ENCODE results near the gene CCDC83.
"Not testable (repeated sequence)": the region's sequence is repeated elsewhere in the genome, so short reads cannot be mapped to it uniquely, and the experiment has no call there.

CCDC83 gene

DNA sequence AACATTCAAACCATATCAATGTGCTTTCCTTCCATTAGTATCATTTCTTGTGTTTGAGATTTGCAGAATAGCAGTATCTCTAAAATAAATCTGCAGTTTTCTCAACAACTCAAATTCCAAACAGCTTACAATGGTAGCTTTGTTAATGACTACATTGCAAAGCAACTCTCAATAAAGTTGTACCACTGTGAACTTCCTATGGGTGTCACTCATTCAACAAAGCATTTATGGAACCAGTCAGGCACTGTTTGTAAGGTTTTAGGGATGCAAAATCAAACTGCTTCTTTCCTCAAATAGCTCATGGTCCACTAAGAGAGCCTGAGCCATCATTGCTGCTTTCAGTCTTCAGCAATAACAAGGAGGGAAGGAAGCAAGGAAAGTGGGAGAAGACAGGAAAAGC lies 91.0 kb downstream of the CCDC83 start:
- DNase-seq: no peak

DNA sequence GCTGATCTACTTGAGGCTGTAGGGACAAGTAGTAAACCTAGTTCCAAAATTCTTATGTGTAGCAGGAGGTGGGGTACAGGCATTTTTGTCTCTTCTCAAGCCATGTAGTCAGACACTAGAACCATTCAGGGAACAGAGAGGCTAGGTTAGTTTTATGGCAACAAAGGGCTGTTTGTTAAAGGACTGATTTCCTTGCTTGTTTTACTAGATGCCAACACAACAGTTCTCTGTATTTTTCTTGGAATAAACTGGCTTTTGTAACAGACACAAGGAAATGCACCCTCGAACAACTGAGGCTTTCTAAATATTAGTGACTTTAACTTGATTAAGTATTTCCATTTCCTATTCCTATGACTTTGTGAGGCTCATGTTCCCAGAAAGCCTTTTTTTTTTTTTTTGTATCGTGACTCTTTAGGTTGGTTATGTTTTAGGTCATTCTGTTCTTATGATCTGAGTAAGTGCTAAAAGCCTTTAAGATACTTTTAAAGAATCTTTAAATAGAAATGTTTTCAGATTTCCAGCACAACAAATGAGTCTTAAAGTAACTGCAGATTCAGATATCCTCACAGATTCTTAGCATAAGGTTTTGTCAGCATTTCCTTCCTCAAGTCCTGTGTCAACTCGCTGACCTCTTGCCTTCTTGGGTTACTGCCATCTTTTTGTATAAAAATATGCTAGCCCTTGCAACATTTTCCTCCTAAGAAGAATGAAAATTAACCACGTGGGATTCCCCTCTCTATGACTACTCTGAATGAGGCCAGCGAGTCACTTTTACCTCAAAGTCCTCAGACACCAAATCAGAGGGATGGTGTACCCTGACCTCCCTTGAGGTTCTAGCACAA lies 92.5 kb downstream of the CCDC83 start:
- DNase-seq: no peak

GRCh38 chr11:85948884-85949283 lies 93.7 kb downstream of the CCDC83 start:
- DNase-seq: no peak

DNA sequence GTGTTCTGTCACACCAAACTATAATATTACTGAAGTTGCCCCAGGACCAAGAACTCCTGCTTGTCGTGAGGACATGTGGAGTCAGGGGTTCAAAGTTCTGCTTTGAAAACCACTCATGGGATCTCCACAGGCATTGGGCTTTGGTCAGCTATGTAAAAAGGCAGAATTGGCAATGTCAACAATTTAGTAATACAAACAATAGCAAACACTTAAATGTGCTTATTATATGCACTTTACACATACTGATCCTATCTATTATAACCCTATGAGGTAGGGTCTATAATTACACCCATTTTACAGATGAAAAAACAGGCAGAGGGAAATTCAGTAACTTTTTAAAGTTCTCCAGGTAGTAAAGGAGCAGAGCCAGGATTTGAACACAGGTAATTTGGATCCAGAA lies 94.6 kb downstream of the CCDC83 start:
- DNase-seq: no peak

DNA sequence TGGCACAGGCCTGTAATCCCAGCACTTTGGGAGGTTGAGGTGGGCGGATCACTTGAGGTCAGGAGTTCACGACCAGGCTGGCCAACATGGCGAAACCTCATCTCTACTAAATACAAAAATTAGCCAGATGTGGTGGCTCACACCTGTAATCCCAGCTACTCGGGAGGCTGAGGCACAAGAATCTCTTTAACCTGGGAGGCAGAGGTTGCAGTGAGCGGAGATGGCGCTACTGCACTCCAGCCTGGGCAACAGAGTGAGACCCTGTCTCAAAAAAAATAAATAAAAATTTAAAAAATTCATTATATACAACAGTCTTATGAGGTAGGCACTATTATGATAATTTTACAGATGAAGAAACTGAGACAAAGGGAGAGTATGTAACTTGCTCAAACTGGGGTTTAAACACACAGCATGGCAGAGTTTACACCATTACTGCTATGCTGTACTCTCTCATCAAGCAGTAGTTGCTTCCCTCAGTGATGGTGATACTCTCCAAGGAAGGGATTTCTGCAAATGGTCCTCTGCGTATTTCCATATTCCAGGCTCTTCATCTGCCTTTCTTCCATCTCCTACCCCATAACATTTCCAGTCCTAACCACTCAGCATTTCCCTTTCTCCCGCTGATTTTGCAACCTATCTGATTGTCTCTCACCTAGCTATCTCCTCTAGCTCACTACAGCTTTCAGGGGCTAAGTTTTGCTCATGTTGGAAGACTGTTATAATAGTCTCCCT lies 95.3 kb downstream of the CCDC83 start:
- DNase-seq: no peak

- no peak for DNase-seq
Observed at GRCh38 chr11:85951049-85951405, 95.8 kb downstream of the CCDC83 start.

- no peak for DNase-seq
Observed at GRCh38 chr11:85951428-85952107, 96.4 kb downstream of the CCDC83 start.

DNA sequence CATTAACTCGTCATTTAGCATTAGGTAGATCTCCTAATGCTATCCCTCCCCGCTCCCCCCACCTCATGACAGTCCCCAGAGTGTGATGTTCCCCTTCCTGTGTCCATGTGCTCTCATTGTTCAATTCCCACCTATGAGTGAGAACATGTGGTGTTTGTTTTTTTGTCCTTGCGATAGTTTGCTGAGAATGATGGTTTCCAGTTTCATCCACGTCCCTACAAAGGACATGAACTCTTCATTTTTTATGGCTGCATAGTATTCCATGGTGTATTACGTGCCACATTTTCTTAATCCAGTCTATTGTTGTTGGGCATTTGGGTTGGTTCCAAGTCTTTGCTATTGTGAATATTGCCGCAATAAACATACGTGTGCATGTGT lies 96.9 kb downstream of the CCDC83 start:
- not testable (repeated sequence) for DNase-seq

DNA sequence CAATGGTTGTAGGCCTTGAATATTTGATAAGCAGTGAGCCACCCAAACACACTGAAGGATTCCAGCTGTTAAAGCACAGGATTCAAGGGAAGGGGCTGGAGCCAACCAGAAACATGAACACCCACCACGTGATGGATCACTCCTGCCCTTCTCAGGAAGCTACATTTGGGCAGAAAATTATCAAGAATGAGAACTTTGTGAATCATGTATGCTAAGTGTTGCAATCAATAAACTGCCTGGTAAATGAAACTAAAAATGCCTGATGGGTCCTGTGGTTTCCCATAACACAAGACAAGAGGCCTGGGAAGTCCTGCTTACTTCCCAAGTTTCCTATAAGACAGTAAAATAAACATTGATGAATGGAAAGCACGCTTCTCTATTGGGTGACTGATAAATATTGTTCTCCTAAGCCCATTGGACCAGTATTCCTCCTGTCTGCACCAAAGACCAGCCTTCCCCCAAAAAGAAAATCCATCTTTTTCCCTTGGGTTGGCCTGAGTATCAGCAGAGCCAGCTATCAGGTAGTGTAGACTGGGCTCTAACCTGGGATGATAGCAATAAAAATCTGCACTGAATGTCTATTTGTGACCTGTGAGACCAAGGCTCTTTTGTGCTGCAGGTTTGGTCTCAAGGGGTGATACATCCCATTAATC lies 98.4 kb downstream of the CCDC83 start:
- DNase-seq: no peak

DNA sequence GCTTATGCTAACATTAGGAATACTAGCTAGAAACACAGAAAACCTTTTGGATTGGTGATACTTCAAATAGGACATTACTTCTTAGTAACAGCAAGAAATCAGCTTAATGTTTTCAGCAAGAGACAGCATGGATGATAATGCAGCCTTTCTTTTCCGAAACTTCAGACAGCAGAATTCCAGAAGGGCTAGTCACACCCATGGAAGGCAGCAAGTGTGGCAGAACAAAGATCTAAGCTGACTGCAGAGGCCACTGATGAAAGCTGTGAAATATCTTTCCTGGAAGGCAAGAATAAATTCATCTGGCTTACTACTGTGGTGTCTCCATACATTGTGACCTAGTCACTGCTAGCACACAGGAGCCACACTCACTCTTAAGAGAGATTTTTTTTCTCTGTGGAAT lies 100.3 kb downstream of the CCDC83 start:
- DNase-seq: no peak

DNA sequence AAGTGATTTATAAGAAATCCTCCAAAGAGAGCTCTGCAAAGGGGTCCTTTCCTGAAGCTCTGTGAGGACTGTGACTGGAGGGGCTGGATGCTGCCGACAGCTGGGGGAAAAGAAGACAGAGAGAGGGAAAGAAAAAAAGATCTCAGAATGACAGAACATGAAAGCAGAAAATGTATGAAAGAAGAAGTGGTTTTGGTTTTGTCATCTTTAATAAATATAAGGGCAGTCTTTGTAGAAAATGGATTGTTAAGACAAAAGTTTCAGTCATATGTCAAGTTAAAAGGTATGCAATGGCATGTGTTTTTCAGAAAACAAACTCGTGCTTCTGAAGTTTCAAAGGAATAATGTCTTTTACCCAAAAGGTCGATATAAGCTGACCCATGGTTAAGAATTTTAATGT lies 105.5 kb downstream of the CCDC83 start:
- DNase-seq: no peak

DNA sequence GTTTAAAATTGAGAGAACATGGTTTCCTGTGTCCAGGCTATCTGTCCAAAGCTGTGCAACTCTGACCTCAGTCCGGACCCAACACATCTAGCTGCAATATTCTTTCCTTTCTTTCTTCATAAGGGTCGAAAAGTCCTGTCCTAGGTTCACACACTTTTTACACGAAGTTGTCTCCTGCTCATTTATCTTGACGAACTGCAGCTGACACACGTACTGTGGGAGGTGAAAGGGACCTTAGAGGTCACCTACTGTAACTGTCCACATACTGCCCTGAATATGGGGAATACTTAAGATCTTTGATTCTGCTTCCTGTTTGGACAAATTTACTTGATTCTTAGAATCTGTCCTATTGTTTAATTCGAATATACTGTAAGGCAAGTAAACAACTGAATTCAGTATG lies 105.9 kb downstream of the CCDC83 start:
- no peak for DNase-seq

DNA sequence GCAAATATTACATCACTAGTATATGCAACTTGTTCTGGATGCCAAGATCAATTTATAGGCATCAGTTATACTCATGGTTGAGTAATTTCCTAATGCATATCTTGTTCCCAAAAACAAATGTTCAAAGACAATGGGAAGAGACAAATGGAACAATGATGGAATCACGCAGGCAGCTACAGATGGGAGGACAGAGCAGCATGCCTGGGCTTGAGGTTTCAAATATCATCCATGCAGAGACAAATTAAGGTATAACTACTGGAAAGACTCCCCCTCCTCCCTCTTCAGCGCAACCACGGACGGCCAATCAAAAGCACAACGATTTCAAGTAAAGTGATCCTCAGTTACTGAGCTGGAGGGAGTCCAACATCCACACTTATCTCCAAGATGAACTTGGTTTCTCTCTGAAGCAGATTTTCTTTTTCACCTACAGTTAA lies 106.8 kb downstream of the CCDC83 start:
- DNase-seq: no peak

GRCh38 chr11:85965202-85965601 lies 110.0 kb downstream of the CCDC83 start:
- DNase-seq: no peak

DNA sequence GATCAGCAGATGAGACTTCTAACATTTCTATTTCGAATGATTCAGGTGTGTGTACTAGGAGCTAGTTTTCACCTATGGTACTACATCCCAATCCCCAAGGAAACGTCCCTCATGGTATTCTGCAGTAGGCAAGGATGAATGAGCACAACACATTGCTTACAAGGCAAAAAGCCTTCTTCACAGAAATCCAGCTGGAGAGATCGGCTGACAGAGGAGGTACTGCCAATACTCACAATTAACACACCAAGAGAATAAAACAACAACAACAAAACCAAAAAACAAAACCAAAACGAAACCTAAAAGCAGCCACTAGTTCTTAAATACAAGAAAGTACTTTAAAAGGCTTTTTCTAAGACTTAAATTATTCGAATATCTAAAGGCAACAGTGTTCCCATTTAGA lies 112.3 kb downstream of the CCDC83 start:
- no peak for DNase-seq
